Measurements from ENCODE around the gene MPZL2. TPM values are rescaled to one million over a fixed set of nuclear protein-coding genes. Genes with fewer than 3 reads are reported as not detected.
A peak's percentile ranks its signal among the peaks of the same experiment; 100 is the strongest.

MPZL2 gene
- total and polyA plus RNA-seq, 7 donors: 1.0 to 8.1 (median 3.4) TPM

DNA sequence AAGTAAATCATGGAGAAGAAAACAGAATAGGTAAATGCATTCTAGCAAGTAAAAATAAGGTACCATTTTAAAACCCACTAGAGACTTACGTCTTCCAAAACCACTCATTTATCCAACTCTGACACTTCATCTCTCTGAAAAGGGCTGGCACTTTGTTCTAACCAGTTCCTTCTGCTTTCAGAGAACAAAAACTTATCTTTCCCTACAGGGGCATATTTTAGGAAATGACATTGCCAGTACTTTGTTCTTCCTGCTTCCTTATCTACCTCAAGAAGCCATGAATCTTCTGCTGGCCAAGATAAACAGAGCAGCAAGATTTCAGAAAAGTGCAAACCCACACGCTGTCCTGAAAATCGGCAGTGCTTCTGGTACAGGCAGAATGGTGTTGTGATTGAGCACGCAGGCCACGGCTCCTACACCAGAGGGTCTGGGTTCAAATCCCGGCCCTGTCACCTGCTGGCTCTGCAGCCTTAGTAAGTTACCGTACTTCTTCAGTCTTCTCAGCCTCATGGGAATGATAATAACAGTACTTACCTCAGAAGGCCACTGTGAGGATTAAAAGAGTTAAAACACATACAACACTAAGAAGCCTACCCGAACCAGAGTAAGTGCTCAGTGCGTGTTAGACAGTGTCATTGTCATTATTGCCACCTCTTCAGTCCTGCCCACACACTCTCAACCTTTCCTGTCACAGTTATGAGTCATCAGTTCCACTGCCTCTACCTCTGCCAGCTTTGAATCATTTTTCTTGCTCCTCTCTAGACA is 22.9 kb downstream of the MPZL2 start:
- ATAC-seq: peak; percentile 41 to 70 (median 56)
- intact Hi-C loops (cut with DNase I): no loop called here
- Histone ChIP-seq H3K4me1 (no peaks in the 10 kb centered on the region), H3K4me3 (no peak overlapping the region), H3K27me3 (ENCODE audit: insufficient read depth in 3 of 3, low read length in 2 of 3) (peaks cover 0 to 5% (median 5%) of the 10 kb centered on the region in 3 donors), H3K9me3 (no peaks in the 10 kb centered on the region), H3K27ac (peak overlapping the region; percentile 2), H3K36me3 (ENCODE audit: insufficient read depth in 1 of 2, low read depth in 1 of 2) (no peaks in the 10 kb centered on the region)
- TF ChIP-seq, protein P1, sequence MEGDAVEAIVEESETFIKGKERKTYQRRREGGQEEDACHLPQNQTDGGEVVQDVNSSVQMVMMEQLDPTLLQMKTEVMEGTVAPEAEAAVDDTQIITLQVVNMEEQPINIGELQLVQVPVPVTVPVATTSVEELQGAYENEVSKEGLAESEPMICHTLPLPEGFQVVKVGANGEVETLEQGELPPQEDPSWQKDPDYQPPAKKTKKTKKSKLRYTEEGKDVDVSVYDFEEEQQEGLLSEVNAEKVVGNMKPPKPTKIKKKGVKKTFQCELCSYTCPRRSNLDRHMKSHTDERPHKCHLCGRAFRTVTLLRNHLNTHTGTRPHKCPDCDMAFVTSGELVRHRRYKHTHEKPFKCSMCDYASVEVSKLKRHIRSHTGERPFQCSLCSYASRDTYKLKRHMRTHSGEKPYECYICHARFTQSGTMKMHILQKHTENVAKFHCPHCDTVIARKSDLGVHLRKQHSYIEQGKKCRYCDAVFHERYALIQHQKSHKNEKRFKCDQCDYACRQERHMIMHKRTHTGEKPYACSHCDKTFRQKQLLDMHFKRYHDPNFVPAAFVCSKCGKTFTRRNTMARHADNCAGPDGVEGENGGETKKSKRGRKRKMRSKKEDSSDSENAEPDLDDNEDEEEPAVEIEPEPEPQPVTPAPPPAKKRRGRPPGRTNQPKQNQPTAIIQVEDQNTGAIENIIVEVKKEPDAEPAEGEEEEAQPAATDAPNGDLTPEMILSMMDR (IDR thresholded peaks at IDR 0.05): no peak
- 55 to 74% (median 64%) methylated on average over 9 of the region's 9 CpGs for WGBS, 3 donors
- DNase-seq: no peak

DNA sequence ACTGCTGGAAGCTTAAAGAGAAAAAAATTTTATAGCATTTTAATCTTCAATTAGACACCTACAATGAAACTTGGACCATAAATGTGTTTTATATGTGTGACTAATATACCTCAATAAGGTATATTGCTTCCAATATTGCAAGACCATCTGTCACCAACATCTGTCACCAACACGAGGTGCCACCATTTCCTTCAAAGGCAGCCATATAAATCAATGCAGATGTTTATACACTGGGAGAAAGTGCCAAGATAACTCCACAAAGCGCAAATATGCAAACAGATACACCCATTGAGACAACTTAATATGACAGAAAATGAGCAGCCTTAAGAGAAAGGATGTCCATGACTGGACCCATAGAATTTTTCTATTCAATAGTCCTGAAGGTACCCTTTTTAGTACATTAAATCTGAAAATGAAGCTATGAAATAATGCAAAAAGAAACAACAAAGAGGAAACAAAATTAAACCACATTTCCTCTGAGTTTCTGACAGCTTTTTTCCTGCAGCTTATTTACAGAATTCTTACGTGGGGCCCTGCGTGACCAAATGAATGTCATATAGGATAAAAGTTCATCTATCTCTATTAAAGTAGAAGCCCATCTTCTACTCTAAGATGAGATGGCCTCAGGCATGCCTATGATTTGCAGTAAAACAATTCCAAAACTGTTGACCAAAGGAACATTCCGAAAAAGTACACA is 24.4 kb downstream of the MPZL2 start:
- Histone ChIP-seq H3K27me3 (ENCODE audit: insufficient read depth in 3 of 3, low read length in 2 of 3) (peaks cover 0 to 5% (median 5%) of the 10 kb centered on the region in 3 donors), H3K27ac (no peak overlapping the region), H3K4me3 (no peak overlapping the region), H3K36me3 (ENCODE audit: insufficient read depth in 1 of 2, low read depth in 1 of 2) (no peaks in the 10 kb centered on the region), H3K4me1 (no peaks in the 10 kb centered on the region), H3K9me3 (no peaks in the 10 kb centered on the region)
- intact Hi-C loops (cut with DNase I): no loop called here
- DNase-seq: no peak
- ATAC-seq: no peak
- 75 to 81% (median 79%) methylated on average over 5 of the region's 5 CpGs for WGBS, 3 donors
- TF ChIP-seq, protein P1 (IDR thresholded peaks at IDR 0.05): no peak

GRCh38 chr11:118238929-118239328 is 25.2 kb downstream of the MPZL2 start:
- DNase-seq (no peak), ATAC-seq (no peak)
- intact Hi-C loops (cut with DNase I): no loop called here
- no peaks in the 10 kb centered on the region for H3K9me3 ChIP-seq
- no peak overlapping the region for H3K4me3 ChIP-seq
- no peaks in the 10 kb centered on the region for H3K36me3 ChIP-seq (ENCODE audit: insufficient read depth in 1 of 2, low read depth in 1 of 2)
- H3K27ac ChIP-seq: no peak overlapping the region
- TF ChIP-seq, protein P1 (IDR thresholded peaks at IDR 0.05): no peak
- 78 to 82% (median 79%) methylated on average over 1 of the region's 1 CpG for WGBS, 3 donors
- no peaks in the 10 kb centered on the region for H3K4me1 ChIP-seq
- peaks cover 0 to 5% (median 5%) of the 10 kb centered on the region in 3 donors for H3K27me3 ChIP-seq (ENCODE audit: insufficient read depth in 3 of 3, low read length in 2 of 3)

GRCh38 chr11:118238421-118238820 is 25.7 kb downstream of the MPZL2 start:
- no peak overlapping the region for H3K27ac ChIP-seq
- TF ChIP-seq, protein P1 (IDR thresholded peaks at IDR 0.05): no peak

More at GRCh38 chr11:118238421-118238820, 25.7 kb downstream of the MPZL2 start:
- Histone ChIP-seq H3K4me1 (no peaks in the 10 kb centered on the region), H3K36me3 (ENCODE audit: insufficient read depth in 1 of 2, low read depth in 1 of 2) (no peaks in the 10 kb centered on the region), H3K4me3 (no peak overlapping the region), H3K27me3 (ENCODE audit: insufficient read depth in 3 of 3, low read length in 2 of 3) (peaks cover 0 to 7% (median 2%) of the 10 kb centered on the region in 3 donors), H3K9me3 (no peaks in the 10 kb centered on the region)
- intact Hi-C loops (cut with DNase I): no loop called here
- 94 to 96% (median 94%) methylated on average over 2 of the region's 2 CpGs for WGBS, 3 donors
- ATAC-seq (no peak), DNase-seq (no peak)
